Measurements from ENCODE around the gene C3. TPM values are rescaled to one million over a fixed set of nuclear protein-coding genes. Genes with fewer than 3 reads are reported as not detected.

Gene C3
- total and polyA plus RNA-seq, 2 of the 13 experiments (the other 11 are each of a cell fraction or from before 2014, with no cell fraction given), result 1,455 to 6,272 TPM

- TF ChIP-seq ZNF609 (CRISPR knock-in tag; IDR thresholded peaks at IDR 0.05; ENCODE audit: borderline replicate concordance) (no peak), SATB2 (CRISPR knock-in tag; IDR thresholded peaks at IDR 0.05) (0 out of 2 replicates have a peak, but pooled peaks have one; percentile 41), IKZF4 (CRISPR knock-in tag; IDR thresholded peaks at IDR 0.05; ENCODE audit: borderline replicate concordance, low read depth, not compliant biosample characterization) (peak; percentile 32), NR2F6 (IDR thresholded peaks at IDR 0.05) (0 out of 2 replicates have a peak, but pooled peaks have one; percentile 16), NR2F6 (CRISPR knock-in tag; IDR thresholded peaks at IDR 0.05) (peak; percentile 24; the same call in 1 of the 2 replicates), ELF3 (CRISPR knock-in tag; IDR thresholded peaks at IDR 0.05) (peak; percentile 46; the same call in 1 of the 2 replicates), SAP130 (CRISPR knock-in tag; IDR thresholded peaks at IDR 0.05; ENCODE audit: low read depth) (peak; percentile 80), ZSCAN21 (CRISPR knock-in tag; IDR thresholded peaks at IDR 0.05; ENCODE audit: borderline replicate concordance) (peak; percentile 56; the same call in 1 of the 2 replicates), ZNF362 (CRISPR knock-in tag; IDR thresholded peaks at IDR 0.05; ENCODE audit: borderline replicate concordance) (no peak; the same call in 1 of the 2 replicates), ZBTB10 (CRISPR knock-in tag; IDR thresholded peaks at IDR 0.05; ENCODE audit: borderline replicate concordance) (no peak; the same call in 1 of the 2 replicates), ZNF839 (CRISPR knock-in tag; IDR thresholded peaks at IDR 0.05; ENCODE audit: borderline replicate concordance) (no peak), ARID4A (CRISPR knock-in tag; IDR thresholded peaks at IDR 0.05; ENCODE audit: borderline replicate concordance) (peak; percentile 55), CEBPG (CRISPR knock-in tag; IDR thresholded peaks at IDR 0.05) (peak; percentile 20; the same call in 1 of the 2 replicates), STAG1 (CRISPR knock-in tag; IDR thresholded peaks at IDR 0.05) (peak; percentile 83), TRIM24 (CRISPR knock-in tag; IDR thresholded peaks at IDR 0.05) (no peak), STAT5B (CRISPR knock-in tag; IDR thresholded peaks at IDR 0.05) (no peak)
These were observed 15.9 kb upstream of the C3 start (continued) for GRCh38 chr19:6736169-6736916.
